ENCODE results near the gene PHLDA3.
"Not testable (repeated sequence)": the region's sequence is repeated elsewhere in the genome, so short reads cannot be mapped to it uniquely, and the experiment has no call there.

PHLDA3 gene

GRCh38 chr1:201499191-201499590, 30.2 kb upstream of the PHLDA3 start:
- FAIRE-seq = no peak
- DNase-seq (ENCODE audit: insufficient read length, low spot score) = no peak
- TF ChIP-seq POU2F2 (IDR thresholded peaks at IDR 0.05; ENCODE audit: low read depth, low read length) = no peak
- TF ChIP-seq PAX5 (IDR thresholded peaks at IDR 0.05; ENCODE audit: insufficient read depth, low read length, severe bottlenecking) = no peak
- no peak for TF ChIP-seq POLR2AphosphoS5 (IDR thresholded peaks at IDR 0.05; ENCODE audit: low read depth, low read length)
- no peak for TF ChIP-seq POLR2A (IDR thresholded peaks at IDR 0.05; ENCODE audit: low read depth, low read length)
- TF ChIP-seq TAF1 (IDR thresholded peaks at IDR 0.05; ENCODE audit: low read depth, low read length) = no peak
- TF ChIP-seq SPI1 (IDR thresholded peaks at IDR 0.05; ENCODE audit: low read depth, low read length) = no peak

- FAIRE-seq (no peak), DNase-seq (ENCODE audit: insufficient read length, low spot score) (no peak)
- TF ChIP-seq POU2F2 (IDR thresholded peaks at IDR 0.05; ENCODE audit: low read depth, low read length) (no peak), TAF1 (IDR thresholded peaks at IDR 0.05; ENCODE audit: low read depth, low read length) (no peak), POLR2A (IDR thresholded peaks at IDR 0.05; ENCODE audit: low read depth, low read length) (no peak), PAX5 (IDR thresholded peaks at IDR 0.05; ENCODE audit: insufficient read depth, low read length, severe bottlenecking) (no peak), SPI1 (IDR thresholded peaks at IDR 0.05; ENCODE audit: low read depth, low read length) (no peak), POLR2AphosphoS5 (IDR thresholded peaks at IDR 0.05; ENCODE audit: low read depth, low read length) (no peak)
Observed at GRCh38 chr1:201498621-201499020, 29.6 kb upstream of the PHLDA3 start.

- no peak for DNase-seq (ENCODE audit: insufficient read length, low spot score)
- FAIRE-seq = no peak
- TF ChIP-seq SPI1 (IDR thresholded peaks at IDR 0.05; ENCODE audit: low read depth, low read length) = no peak
- TF ChIP-seq PAX5 (IDR thresholded peaks at IDR 0.05; ENCODE audit: insufficient read depth, low read length, severe bottlenecking) = no peak
- TF ChIP-seq POLR2AphosphoS5 (IDR thresholded peaks at IDR 0.05; ENCODE audit: low read depth, low read length) = no peak
- TF ChIP-seq POLR2A (IDR thresholded peaks at IDR 0.05; ENCODE audit: low read depth, low read length) = no peak
- TF ChIP-seq POU2F2 (IDR thresholded peaks at IDR 0.05; ENCODE audit: low read depth, low read length) = no peak
- no peak for TF ChIP-seq TAF1 (IDR thresholded peaks at IDR 0.05; ENCODE audit: low read depth, low read length)
Observed at GRCh38 chr1:201497935-201498509, 29.0 kb upstream of the PHLDA3 start.

- DNase-seq (ENCODE audit: insufficient read length, low spot score) = no peak
- TF ChIP-seq POU2F2 (IDR thresholded peaks at IDR 0.05; ENCODE audit: low read depth, low read length) = no peak
- TF ChIP-seq SPI1 (IDR thresholded peaks at IDR 0.05; ENCODE audit: low read depth, low read length) = no peak
- TF ChIP-seq TAF1 (IDR thresholded peaks at IDR 0.05; ENCODE audit: low read depth, low read length) = no peak
- no peak for TF ChIP-seq POLR2AphosphoS5 (IDR thresholded peaks at IDR 0.05; ENCODE audit: low read depth, low read length)
- TF ChIP-seq PAX5 (IDR thresholded peaks at IDR 0.05; ENCODE audit: insufficient read depth, low read length, severe bottlenecking) = no peak
- TF ChIP-seq POLR2A (IDR thresholded peaks at IDR 0.05; ENCODE audit: low read depth, low read length) = no peak
- FAIRE-seq = no peak
Observed at GRCh38 chr1:201496296-201496690, 27.3 kb upstream of the PHLDA3 start.

- FAIRE-seq (no peak), DNase-seq (ENCODE audit: insufficient read length, low spot score) (no peak)
- TF ChIP-seq TAF1 (IDR thresholded peaks at IDR 0.05; ENCODE audit: low read depth, low read length) (no peak), POLR2AphosphoS5 (IDR thresholded peaks at IDR 0.05; ENCODE audit: low read depth, low read length) (no peak), POU2F2 (IDR thresholded peaks at IDR 0.05; ENCODE audit: low read depth, low read length) (no peak), POLR2A (IDR thresholded peaks at IDR 0.05; ENCODE audit: low read depth, low read length) (no peak), SPI1 (IDR thresholded peaks at IDR 0.05; ENCODE audit: low read depth, low read length) (no peak), PAX5 (IDR thresholded peaks at IDR 0.05; ENCODE audit: insufficient read depth, low read length, severe bottlenecking) (no peak)
Observed at GRCh38 chr1:201495551-201496295, 26.7 kb upstream of the PHLDA3 start.

- DNase-seq (ENCODE audit: insufficient read length, low spot score) = no peak
- TF ChIP-seq PAX5 (IDR thresholded peaks at IDR 0.05; ENCODE audit: insufficient read depth, low read length, severe bottlenecking) (no peak), POLR2AphosphoS5 (IDR thresholded peaks at IDR 0.05; ENCODE audit: low read depth, low read length) (no peak), TAF1 (IDR thresholded peaks at IDR 0.05; ENCODE audit: low read depth, low read length) (no peak), POU2F2 (IDR thresholded peaks at IDR 0.05; ENCODE audit: low read depth, low read length) (no peak)
- FAIRE-seq = no peak
Observed at GRCh38 chr1:201493757-201494617, 25.0 kb upstream of the PHLDA3 start.

- FAIRE-seq; DNase-seq (ENCODE audit: insufficient read length, low spot score): not testable (repeated sequence)
Observed at GRCh38 chr1:201493026-201493656, 24.2 kb upstream of the PHLDA3 start.

GRCh38 chr1:201491896-201492511, 23.0 kb upstream of the PHLDA3 start:
- DNase-seq (ENCODE audit: insufficient read length, low spot score) (no peak), FAIRE-seq (no peak)
- TF ChIP-seq POU2F2 (IDR thresholded peaks at IDR 0.05; ENCODE audit: low read depth, low read length) (no peak), POLR2A (IDR thresholded peaks at IDR 0.05; ENCODE audit: low read depth, low read length) (no peak), PAX5 (IDR thresholded peaks at IDR 0.05; ENCODE audit: insufficient read depth, low read length, severe bottlenecking) (no peak), TAF1 (IDR thresholded peaks at IDR 0.05; ENCODE audit: low read depth, low read length) (no peak), POLR2AphosphoS5 (IDR thresholded peaks at IDR 0.05; ENCODE audit: low read depth, low read length) (no peak)

GRCh38 chr1:201490708-201491131, 21.7 kb upstream of the PHLDA3 start:
- FAIRE-seq (no peak), DNase-seq (ENCODE audit: insufficient read length, low spot score) (no peak)

More at GRCh38 chr1:201490708-201491131, 21.7 kb upstream of the PHLDA3 start:
- TF ChIP-seq POU2F2 (IDR thresholded peaks at IDR 0.05; ENCODE audit: low read depth, low read length) = no peak
- no peak for TF ChIP-seq PAX5 (IDR thresholded peaks at IDR 0.05; ENCODE audit: insufficient read depth, low read length, severe bottlenecking)
- TF ChIP-seq TAF1 (IDR thresholded peaks at IDR 0.05; ENCODE audit: low read depth, low read length) = no peak
- no peak for TF ChIP-seq POLR2AphosphoS5 (IDR thresholded peaks at IDR 0.05; ENCODE audit: low read depth, low read length)
- no peak for TF ChIP-seq POLR2A (IDR thresholded peaks at IDR 0.05; ENCODE audit: low read depth, low read length)
- no peak for TF ChIP-seq SPI1 (IDR thresholded peaks at IDR 0.05; ENCODE audit: low read depth, low read length)

Measured in GM12891 (cell line).